Epithelial cell of prostate (primary cell): ENCODE data around the gene PTOV1.

Source experiments
- DNase-seq: peaks from one replicate; pipeline ENCODE4 v3.0.0-alpha.2; 2011; ENCODE audit warnings: low read depth, low spot score
- H3K27ac ChIP-seq: fragments of 450-650 bp; 2 replicates; pipeline ENCODE4 v1.5.1; 2017; ENCODE audit warnings: mild to moderate bottlenecking

PTOV1 gene

DNA sequence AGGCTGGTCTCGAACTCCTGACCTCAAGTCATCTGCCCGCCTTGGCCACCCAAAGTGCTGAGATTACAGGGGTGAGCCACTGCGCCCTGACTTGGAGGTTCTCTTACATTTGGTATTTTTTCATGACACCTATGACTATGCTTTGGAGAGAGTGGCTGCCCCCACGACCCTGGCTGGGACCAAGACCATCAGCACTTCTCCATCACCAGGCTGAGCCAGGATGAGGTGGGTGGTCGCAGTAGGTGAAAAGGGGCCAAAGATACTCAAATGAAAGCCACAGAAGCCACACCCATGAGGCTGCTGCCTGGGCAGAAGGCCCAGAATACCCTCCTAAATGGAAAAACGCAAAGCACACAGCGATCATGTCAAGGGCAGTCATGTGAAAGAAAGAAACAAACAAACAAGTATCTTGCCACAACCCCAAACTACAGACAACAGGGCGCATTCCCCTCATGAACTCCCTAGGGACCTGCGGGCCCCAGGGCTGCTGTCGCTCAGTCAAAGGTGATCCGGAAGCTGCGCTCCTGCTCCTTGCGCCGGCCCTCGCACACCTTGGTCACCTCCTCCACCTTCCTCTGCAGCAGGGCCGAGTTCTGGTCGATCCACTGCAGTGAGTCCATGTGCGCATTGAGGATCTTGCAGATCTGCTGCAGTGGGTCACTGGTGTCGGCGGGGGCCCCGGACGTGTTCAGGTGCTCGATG is 56.9 kb downstream of the PTOV1 start:
- no peak overlapping the region for H3K27ac ChIP-seq
- no peak for DNase-seq

DNA sequence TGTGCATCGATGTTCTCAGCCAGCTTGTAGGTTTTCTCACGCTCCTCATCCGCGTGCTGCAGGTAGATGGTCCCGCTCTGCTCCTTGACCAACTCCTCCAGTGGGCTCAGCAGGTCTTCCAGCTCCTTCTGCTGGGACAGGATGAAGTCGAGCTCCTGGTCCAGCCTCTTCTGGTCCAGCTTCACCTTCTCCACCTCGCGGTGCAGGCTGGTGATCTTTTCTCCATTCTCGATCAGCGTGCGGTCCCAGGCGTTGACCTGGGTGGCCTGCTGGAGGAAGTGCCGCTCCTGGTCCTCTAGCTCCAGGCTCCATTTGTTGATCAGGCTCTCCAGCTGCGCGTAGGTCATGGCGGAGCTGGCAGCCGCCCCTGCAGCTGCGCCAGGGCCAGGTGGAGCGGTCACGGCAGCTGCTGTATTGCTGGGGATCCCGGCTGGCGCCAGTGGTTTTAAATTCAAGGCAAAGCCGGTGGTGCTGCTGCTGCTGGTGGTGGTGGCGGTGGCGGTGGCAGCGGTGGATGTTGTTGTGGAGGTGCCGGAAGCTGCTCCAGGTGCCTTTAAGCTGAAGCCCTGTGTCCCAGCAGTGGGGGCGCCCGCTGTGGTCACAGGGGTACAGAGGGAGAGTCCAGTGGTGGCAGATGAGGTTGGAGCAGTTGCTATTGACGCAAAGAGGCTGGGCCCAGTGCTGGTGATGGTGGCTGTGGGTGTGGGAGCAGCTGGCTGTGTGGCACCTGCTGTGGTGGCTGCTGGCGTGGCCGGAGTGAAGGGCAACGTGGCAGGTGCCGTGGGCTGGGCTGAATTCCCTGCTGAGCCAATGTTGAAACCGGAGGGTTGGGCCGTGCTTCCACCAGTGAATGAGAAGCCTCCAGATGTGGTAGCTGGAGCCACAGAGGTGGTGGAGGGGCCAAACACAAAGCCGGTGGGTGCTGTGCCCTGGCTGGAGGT is 57.8 kb downstream of the PTOV1 start:
- no peak overlapping the region for H3K27ac ChIP-seq
- no peak for DNase-seq

DNA sequence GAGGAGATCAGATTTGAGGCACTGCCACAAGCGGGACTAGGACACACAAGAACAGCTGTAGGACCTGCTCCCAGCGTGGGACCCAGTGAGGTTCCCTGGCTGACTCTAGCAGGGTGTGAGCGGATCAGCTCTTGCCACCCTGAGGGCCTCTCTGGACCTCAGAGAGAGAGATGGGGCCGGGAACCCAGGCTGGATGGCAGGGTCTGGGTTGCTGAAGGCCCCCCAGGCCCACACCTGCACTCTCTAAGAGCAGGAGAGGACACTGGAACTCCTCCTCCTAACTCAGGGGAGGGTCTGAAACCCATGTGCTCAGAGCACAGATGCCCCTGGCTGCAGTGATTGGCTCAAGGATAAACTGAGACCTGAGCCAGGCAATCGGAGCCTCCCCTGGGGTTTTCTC is 59.2 kb downstream of the PTOV1 start:
- H3K27ac ChIP-seq, result no peak overlapping the region
- DNase-seq, result no peak
